ENCODE results near the gene TBCD. TPM values are rescaled to one million over a fixed set of nuclear protein-coding genes. Genes with fewer than 3 reads are reported as not detected.

Gene TBCD
- total and polyA plus RNA-seq, 9 of the 15 experiments (the other 6 are each of a cell fraction or from before 2014, with no cell fraction given), result 8.9 to 98.5 (median 28.0) TPM

DNA sequence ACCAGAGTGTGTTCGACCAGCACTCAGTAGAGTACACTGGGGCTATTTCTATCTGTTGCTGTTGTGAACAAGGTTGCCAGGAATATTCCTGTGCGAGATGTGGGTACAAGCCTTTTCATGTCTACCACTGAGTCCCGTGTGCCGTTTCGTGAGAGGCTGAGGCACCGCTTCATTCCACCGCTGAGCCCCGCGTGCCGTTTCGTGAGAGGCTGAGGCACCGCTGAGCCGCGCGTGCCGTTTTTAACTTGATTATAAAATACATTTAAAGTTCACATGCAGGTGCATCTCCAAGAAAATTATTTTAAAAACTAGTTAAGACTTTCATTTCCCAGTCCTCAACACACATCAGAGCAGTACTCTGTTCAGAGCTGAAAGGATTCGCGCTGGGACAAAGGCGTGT lies 166.6 kb downstream of the TBCD start (continued):
- TF ChIP-seq, protein P1, sequence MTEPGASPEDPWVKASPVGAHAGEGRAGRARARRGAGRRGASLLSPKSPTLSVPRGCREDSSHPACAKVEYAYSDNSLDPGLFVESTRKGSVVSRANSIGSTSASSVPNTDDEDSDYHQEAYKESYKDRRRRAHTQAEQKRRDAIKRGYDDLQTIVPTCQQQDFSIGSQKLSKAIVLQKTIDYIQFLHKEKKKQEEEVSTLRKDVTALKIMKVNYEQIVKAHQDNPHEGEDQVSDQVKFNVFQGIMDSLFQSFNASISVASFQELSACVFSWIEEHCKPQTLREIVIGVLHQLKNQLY (CRISPR knock-in tag; conservative IDR thresholded peaks at IDR 0.05), result no peak
- TF ChIP-seq, protein P2, sequence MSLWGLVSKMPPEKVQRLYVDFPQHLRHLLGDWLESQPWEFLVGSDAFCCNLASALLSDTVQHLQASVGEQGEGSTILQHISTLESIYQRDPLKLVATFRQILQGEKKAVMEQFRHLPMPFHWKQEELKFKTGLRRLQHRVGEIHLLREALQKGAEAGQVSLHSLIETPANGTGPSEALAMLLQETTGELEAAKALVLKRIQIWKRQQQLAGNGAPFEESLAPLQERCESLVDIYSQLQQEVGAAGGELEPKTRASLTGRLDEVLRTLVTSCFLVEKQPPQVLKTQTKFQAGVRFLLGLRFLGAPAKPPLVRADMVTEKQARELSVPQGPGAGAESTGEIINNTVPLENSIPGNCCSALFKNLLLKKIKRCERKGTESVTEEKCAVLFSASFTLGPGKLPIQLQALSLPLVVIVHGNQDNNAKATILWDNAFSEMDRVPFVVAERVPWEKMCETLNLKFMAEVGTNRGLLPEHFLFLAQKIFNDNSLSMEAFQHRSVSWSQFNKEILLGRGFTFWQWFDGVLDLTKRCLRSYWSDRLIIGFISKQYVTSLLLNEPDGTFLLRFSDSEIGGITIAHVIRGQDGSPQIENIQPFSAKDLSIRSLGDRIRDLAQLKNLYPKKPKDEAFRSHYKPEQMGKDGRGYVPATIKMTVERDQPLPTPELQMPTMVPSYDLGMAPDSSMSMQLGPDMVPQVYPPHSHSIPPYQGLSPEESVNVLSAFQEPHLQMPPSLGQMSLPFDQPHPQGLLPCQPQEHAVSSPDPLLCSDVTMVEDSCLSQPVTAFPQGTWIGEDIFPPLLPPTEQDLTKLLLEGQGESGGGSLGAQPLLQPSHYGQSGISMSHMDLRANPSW (CRISPR knock-in tag; IDR thresholded peaks at IDR 0.05), result no peak
- TF ChIP-seq, protein P3, sequence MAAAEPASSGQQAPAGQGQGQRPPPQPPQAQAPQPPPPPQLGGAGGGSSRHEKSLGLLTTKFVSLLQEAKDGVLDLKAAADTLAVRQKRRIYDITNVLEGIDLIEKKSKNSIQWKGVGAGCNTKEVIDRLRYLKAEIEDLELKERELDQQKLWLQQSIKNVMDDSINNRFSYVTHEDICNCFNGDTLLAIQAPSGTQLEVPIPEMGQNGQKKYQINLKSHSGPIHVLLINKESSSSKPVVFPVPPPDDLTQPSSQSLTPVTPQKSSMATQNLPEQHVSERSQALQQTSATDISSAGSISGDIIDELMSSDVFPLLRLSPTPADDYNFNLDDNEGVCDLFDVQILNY (CRISPR knock-in tag; IDR thresholded peaks at IDR 0.05), result no peak
- TF ChIP-seq KLF13 (tag; IDR thresholded peaks at IDR 0.05; ENCODE audit: borderline replicate concordance, low read depth), result no peak
- no peak for TF ChIP-seq NR2F6 (CRISPR knock-in tag; IDR thresholded peaks at IDR 0.05)
- no peak for TF ChIP-seq KLF16 (IDR thresholded peaks at IDR 0.05)
- TF ChIP-seq U2AF1 (optimal IDR thresholded peaks at IDR 0.05; ENCODE audit: low read depth, low read length), result no peak
